ENCODE data around the gene NFIA. TPM values are rescaled to one million over a fixed set of nuclear protein-coding genes. Genes with fewer than 3 reads are reported as not detected.
A peak's percentile ranks its signal among the peaks of the same experiment; 100 is the strongest.

Gene NFIA
- total RNA-seq, 2 donors from 2014 or later: 61.4 to 86.3 TPM

DNA sequence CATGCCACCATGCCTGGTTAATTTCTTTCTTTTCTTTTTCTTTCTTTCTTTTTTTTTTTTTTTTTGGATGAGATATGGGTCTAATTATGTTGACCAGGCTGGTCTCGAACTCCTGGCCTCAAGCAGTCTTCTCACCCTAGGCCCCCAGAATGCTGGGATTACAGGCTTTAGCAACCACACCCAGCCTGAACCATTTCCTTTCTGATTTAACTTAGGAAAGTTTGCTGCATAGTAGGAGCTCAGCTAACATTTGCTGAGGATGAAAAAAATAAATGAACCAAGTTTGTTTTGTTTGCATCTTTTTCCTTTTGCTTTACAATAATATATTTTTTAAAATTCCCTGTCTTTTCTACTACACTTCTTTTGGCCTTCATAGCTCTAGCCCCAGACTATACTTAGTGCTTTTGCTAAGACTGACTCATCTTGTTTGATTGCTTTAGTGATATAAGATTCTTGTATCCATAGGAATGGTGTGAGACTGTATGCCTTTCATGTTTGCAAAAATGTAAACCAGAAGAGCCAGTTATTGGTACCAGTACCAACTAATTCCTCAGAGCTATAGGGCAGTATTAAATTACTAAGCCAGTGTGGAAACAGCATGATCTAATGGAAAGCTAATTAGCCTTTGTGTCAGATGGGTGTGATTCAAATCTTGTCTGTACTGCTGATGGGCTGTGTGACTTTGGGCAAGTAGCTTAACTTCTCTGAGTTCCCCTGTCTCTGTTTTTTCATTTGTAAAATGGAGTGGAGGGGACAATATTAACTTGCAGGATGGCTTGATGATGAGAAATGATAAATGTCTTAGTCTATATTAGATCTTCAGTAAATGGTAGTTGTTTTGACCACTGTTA is 66.9 kb downstream of the NFIA start:
- intact Hi-C loops (cut with DNase I): no loop called here
- DNase-seq (ENCODE audit: low spot score): no peak
- 94% methylated on average over 1 of the region's 1 CpG for WGBS

GRCh38 chr1:61151565-61151964 is 69.2 kb downstream of the NFIA start:
- Histone ChIP-seq H3K4me3 (no peak overlapping the region), H3K4me1 (replicated peaks) (peaks cover 4% of the 10 kb centered on the region), H3K9me3 (no peaks in the 10 kb centered on the region), H3K36me3 (no peaks in the 10 kb centered on the region), H3K27ac (no peak overlapping the region), H3K27me3 (replicated peaks; ENCODE audit: insufficient read depth) (no peaks in the 10 kb centered on the region)
- DNase-seq (ENCODE audit: low spot score): no peak
- whole genome bisulfite sequencing: 93% methylated on average over 4 of the region's 4 CpGs
- intact Hi-C loops (cut with DNase I): no loop called here
- no peak for TF ChIP-seq POLR2AphosphoS5 (IDR thresholded peaks at IDR 0.05)

More for the DNA sequence above, 66.9 kb downstream of the NFIA start:
- Histone ChIP-seq H3K9me3 (no peaks in the 10 kb centered on the region), H3K27me3 (replicated peaks; ENCODE audit: insufficient read depth) (no peaks in the 10 kb centered on the region), H3K36me3 (no peaks in the 10 kb centered on the region), H3K4me1 (replicated peaks) (peaks cover 4% of the 10 kb centered on the region), H3K4me3 (no peak overlapping the region), H3K27ac (no peak overlapping the region)
- TF ChIP-seq POLR2AphosphoS5 (IDR thresholded peaks at IDR 0.05) (no peak), CTCF (IDR thresholded peaks at IDR 0.05) (no peak), POLR2A (IDR thresholded peaks at IDR 0.05) (no peak)

- Histone ChIP-seq H3K36me3 (no peaks in the 10 kb centered on the region), H3K27me3 (replicated peaks; ENCODE audit: insufficient read depth) (no peaks in the 10 kb centered on the region), H3K27ac (no peak overlapping the region), H3K4me3 (no peak overlapping the region), H3K9me3 (no peaks in the 10 kb centered on the region), H3K4me1 (replicated peaks) (peaks cover 4% of the 10 kb centered on the region)
- TF ChIP-seq CTCF (IDR thresholded peaks at IDR 0.05) (no peak), POLR2AphosphoS5 (IDR thresholded peaks at IDR 0.05) (no peak), POLR2A (IDR thresholded peaks at IDR 0.05) (no peak)
- no peak for DNase-seq (ENCODE audit: low spot score)
- 65% methylated on average over 3 of the region's 3 CpGs for WGBS
- intact Hi-C loops (cut with DNase I): no loop called here
Measured at GRCh38 chr1:61152066-61152465, 69.7 kb downstream of the NFIA start.

DNA sequence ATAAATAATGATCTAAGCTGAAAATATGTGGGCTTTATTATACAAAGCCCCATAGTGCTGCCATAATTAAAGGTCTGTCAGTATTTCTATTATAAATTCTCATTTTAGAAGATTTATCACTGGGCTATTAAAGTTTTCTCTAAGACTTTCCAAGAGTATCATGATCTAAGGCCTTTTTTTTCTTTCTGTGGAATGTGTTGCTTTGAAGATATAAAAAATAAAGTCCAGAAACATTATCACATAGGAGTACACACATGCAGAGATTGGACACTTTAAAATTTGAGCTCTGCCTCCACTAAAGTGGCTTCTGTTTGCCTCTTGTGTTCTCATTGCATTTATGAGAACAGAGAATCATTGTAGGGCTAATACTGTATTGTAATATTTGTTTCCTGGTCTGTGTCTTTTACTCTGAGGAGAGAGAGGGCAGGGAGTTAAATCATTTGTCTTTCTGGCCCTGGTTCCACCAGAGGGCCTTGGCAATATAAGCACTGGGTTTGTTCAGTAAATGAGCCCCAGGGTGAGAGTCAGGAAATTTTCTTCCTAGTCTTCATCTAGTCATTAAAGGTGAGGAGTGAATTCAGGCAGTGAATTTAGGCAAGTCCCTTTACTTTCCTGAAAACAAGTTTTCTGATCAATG is 70.2 kb downstream of the NFIA start:
- TF ChIP-seq CTCF (IDR thresholded peaks at IDR 0.05) (peak in 1 of 4 experiments; percentile 7), POLR2AphosphoS5 (IDR thresholded peaks at IDR 0.05) (peak; percentile 27), POLR2A (IDR thresholded peaks at IDR 0.05) (no peak)

GRCh38 chr1:61156576-61157467 is 74.5 kb downstream of the NFIA start:
- H3K27ac ChIP-seq: no peak overlapping the region
- H3K4me1 ChIP-seq (replicated peaks): peaks cover 4% of the 10 kb centered on the region
- WGBS: 24% methylated on average over 4 of the region's 4 CpGs
- intact Hi-C loops (cut with DNase I): no loop called here
- no peaks in the 10 kb centered on the region for H3K36me3 ChIP-seq
- no peak for DNase-seq (ENCODE audit: low spot score)
- no peaks in the 10 kb centered on the region for H3K9me3 ChIP-seq
- H3K4me3 ChIP-seq: no peak overlapping the region
- TF ChIP-seq POLR2AphosphoS5 (IDR thresholded peaks at IDR 0.05): no peak
- no peak for TF ChIP-seq POLR2A (IDR thresholded peaks at IDR 0.05)
- no peak for TF ChIP-seq CTCF (IDR thresholded peaks at IDR 0.05)
- no peaks in the 10 kb centered on the region for H3K27me3 ChIP-seq (replicated peaks; ENCODE audit: insufficient read depth)

More for the DNA sequence above, 70.2 kb downstream of the NFIA start:
- Histone ChIP-seq H3K4me1 (replicated peaks) (peaks cover 4% of the 10 kb centered on the region), H3K4me3 (no peak overlapping the region), H3K27me3 (replicated peaks; ENCODE audit: insufficient read depth) (no peaks in the 10 kb centered on the region), H3K36me3 (no peaks in the 10 kb centered on the region), H3K9me3 (no peaks in the 10 kb centered on the region), H3K27ac (peak overlapping the region in 1 of 2 donors; percentile 13)
- DNase-seq (ENCODE audit: low spot score): no peak
- intact Hi-C loops (cut with DNase I): no loop called here

All from prostate gland (tissue), 2 donors.